HG03354 (cell line): ENCODE data around the gene CDK18.
A peak's percentile ranks its signal among the peaks of the same experiment; 100 is the strongest.
"Not testable (repeated sequence)": the region's sequence is repeated elsewhere in the genome, so short reads cannot be mapped to it uniquely, and the experiment has no call there.

Experiments used
- ATAC-seq: cut with Tn5 transposase; IDR thresholded peaks from one replicate; pipeline ENCODE4 v1.9.1; 2021; ENCODE audit warnings: mild to moderate bottlenecking; ENCODE audit not compliant: unreplicated experiment, poor library complexity, severe bottlenecking

Gene CDK18

GRCh38 chr1:205478985-205479384 is 25.5 kb upstream of the CDK18 start:
- ATAC-seq: not testable (repeated sequence)

GRCh38 chr1:205480349-205480985 is 24.0 kb upstream of the CDK18 start:
- no peak for ATAC-seq

GRCh38 chr1:205481218-205481617 is 23.3 kb upstream of the CDK18 start:
- ATAC-seq: no peak

- no peak for ATAC-seq
Measured at GRCh38 chr1:205481629-205482151, 22.8 kb upstream of the CDK18 start.

GRCh38 chr1:205482587-205482986 is 21.9 kb upstream of the CDK18 start:
- not testable (repeated sequence) for ATAC-seq

GRCh38 chr1:205483372-205483771 is 21.1 kb upstream of the CDK18 start:
- ATAC-seq: no peak

- ATAC-seq: peak; percentile 63
Measured at GRCh38 chr1:205484985-205485967, 19.2 kb upstream of the CDK18 start.

GRCh38 chr1:205486258-205486657 is 18.2 kb upstream of the CDK18 start:
- ATAC-seq: no peak

GRCh38 chr1:205488074-205488723 is 16.3 kb upstream of the CDK18 start:
- peak; percentile 52 for ATAC-seq

GRCh38 chr1:205491794-205492193 is 12.7 kb upstream of the CDK18 start:
- no peak for ATAC-seq

- ATAC-seq: no peak
Measured at GRCh38 chr1:205492201-205492667, 12.2 kb upstream of the CDK18 start.

- ATAC-seq: no peak
Measured at GRCh38 chr1:205492774-205493173, 11.7 kb upstream of the CDK18 start.

GRCh38 chr1:205493241-205494085 is 11.0 kb upstream of the CDK18 start:
- no peak for ATAC-seq

- no peak for ATAC-seq
Measured at GRCh38 chr1:205494115-205494514, 10.4 kb upstream of the CDK18 start.

- no peak for ATAC-seq
Measured at GRCh38 chr1:205495237-205495823, 9.1 kb upstream of the CDK18 start.

- no peak for ATAC-seq
Measured at GRCh38 chr1:205496661-205497060, 7.8 kb upstream of the CDK18 start.

- no peak for ATAC-seq
Measured at GRCh38 chr1:205497351-205497750, 7.1 kb upstream of the CDK18 start.

- ATAC-seq: no peak
Measured at GRCh38 chr1:205499789-205500188, 4.7 kb upstream of the CDK18 start.
